HG03196 (cell line): ENCODE data around the gene TINAGL1.
"Not testable (repeated sequence)": the region's sequence is repeated elsewhere in the genome, so short reads cannot be mapped to it uniquely, and the experiment has no call there.

Experiments
- ATAC-seq: cut with Tn5 transposase; IDR thresholded peaks from one replicate; pipeline ENCODE4 v1.9.1; 2021; ENCODE audit not compliant: unreplicated experiment

The TINAGL1 gene

DNA sequence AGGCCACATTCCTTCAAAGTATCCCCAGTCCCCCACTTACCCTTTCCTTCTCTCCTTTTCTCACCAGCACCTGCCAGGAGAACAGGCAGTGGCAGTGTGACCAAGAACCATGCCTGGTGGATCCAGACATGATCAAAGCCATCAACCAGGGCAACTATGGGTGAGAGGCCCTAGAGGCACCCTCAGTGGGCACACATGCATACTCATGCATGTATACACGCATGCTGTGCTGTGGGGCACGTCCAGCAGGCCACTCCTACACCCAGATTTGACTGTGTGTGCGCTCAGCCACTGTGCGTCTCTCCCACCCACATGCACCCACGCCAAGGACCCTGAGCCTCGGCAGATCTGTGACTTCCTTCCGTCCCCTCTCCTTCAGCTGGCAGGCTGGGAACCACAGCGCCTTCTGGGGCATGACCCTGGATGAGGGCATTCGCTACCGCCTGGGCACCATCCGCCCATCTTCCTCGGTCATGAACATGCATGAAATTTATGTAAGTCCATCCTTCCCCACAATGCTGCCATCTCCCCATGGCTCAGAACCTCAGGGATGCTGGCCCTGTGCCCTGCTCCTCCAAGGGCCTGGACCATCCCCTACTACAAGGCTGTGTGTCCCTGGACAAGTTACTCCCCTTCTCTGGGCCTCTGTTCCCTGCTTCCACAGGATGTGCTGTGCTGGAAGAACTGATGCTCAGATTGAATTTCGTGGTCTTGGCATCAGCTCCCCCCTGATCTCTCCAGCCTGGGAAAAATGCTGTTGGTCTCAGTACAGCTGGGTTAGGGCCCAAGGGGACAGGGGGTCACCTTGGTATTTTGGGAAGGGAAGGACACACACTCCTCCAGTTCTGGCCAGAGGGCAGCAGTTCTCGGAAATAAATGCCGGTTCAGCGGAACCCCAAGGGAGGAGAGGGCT, 7.0 kb downstream of the TINAGL1 start:
- no peak for ATAC-seq

GRCh38 chr1:31583995-31584868, 7.9 kb downstream of the TINAGL1 start:
- ATAC-seq, result no peak

- no peak for ATAC-seq
These were observed 8.8 kb downstream of the TINAGL1 start for GRCh38 chr1:31584869-31585735.

- ATAC-seq, result no peak
These were observed 9.5 kb downstream of the TINAGL1 start for GRCh38 chr1:31585736-31586365.

DNA sequence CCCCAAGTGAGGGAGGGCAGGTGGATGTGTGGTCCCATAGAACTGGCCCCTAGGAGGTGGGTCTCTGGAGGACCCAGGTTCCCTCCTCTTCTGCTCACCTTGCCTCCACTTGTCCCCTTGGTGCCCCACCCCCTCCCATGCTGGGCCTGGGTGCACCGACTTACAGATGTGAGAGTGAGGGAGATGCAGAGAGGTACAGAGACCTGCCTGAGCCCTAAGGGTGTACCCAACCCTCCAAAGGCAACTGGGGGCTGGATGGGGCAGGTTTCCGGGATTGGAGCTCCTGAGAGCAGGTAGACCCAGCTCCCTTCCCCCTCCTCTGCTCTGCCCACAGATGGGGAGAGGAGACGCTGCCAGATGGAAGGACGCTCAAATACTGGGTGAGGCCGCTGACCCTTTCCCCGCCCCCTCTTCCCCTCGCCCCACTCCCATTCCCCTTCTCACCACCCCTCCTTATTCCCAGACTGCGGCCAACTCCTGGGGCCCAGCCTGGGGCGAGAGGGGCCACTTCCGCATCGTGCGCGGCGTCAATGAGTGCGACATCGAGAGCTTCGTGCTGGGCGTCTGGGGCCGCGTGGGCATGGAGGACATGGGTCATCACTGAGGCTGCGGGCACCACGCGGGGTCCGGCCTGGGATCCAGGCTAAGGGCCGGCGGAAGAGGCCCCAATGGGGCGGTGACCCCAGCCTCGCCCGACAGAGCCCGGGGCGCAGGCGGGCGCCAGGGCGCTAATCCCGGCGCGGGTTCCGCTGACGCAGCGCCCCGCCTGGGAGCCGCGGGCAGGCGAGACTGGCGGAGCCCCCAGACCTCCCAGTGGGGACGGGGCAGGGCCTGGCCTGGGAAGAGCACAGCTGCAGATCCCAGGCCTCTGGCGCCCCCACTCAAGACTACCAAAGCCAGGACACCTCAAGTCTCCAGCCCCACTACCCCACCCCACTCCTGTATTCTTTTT, 10.3 kb downstream of the TINAGL1 start:
- ATAC-seq, result no peak

DNA sequence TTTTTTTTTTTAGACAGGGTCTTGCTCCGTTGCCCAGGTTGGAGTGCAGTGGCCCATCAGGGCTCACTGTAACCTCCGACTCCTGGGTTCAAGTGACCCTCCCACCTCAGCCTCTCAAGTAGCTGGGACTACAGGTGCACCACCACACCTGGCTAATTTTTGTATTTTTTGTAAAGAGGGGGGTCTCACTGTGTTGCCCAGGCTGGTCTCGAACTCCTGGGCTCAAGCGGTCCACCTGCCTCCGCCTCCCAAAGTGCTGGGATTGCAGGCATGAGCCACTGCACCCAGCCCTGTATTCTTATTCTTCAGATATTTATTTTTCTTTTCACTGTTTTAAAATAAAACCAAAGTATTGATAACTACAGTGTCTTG, 11.0 kb downstream of the TINAGL1 start:
- ATAC-seq, result not testable (repeated sequence)

DNA sequence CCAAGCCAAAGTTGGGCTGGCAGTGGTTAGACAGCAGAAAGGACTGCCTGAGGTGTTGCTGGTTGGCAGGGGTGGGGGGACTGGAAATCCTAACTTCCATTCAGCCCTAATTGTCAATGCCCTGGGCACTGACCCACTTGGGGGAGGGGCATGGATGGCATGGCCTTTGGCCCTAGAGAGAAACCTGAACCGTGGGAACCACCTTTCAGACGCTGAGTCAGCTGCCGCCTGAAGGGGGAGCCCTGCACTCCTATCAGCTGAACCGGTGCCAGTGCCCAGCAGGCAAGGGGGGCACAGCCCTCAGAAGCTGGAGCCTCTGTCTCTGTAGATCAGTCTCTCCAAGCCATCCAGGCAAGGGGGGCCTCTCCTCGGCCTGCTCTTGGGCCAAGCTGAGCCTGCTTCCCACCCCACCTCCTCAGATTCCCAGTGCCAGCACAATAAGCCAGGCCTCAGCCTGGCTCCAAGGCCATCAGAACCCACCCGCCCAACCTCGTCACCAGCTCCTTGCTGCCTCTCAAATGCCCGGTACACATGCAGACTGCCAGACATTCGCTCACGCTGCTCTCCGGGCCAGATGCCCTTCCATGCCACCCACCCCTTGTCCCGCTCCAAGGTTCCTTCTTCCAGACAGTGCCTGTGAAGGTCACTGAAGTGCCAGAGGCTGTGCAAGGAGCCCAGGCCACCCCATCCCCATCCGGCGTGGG, 11.6 kb downstream of the TINAGL1 start:
- no peak for ATAC-seq

DNA sequence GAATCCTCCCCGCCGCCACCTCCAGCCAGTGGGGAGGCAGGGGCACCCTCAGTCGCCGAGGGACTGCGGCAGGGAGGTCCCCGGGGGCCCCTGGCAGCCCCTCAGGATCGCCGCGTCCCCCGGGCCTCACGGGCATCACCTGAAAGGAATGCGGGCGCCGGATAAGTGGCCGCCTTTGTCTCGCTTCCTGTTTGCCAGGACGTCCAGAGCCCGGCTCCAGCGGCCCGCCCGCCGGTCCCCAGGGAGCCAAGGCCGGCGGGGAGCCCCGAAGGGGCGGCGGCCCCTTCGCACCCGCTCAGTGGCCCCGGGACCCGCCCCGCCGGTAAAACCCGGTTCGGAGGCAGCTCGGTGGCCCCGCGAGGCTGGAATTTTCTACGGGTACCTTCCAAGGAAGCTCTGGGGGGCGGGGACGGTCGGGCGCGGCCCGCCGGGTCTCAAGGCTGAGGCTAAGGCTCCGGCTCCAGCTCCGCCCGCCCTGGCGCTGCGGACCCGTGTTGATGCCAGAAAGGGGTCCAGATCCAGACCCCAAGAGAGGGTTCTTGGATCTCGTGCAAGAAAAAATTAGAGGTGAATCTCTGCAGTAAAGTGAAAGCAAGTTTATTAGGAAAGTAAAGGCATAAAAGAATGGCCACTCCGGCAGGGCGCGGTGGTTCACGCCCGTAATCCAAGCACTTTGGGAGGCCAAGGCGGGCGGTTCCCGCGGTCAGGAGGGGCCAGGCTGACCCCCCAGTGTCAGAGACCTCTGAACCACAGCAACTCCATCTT, 12.6 kb downstream of the TINAGL1 start:
- no peak for ATAC-seq

GRCh38 chr1:31591425-31592093, 15.2 kb downstream of the TINAGL1 start:
- ATAC-seq, result no peak

- no peak for ATAC-seq
These were observed 15.8 kb downstream of the TINAGL1 start for GRCh38 chr1:31592132-31592531.

DNA sequence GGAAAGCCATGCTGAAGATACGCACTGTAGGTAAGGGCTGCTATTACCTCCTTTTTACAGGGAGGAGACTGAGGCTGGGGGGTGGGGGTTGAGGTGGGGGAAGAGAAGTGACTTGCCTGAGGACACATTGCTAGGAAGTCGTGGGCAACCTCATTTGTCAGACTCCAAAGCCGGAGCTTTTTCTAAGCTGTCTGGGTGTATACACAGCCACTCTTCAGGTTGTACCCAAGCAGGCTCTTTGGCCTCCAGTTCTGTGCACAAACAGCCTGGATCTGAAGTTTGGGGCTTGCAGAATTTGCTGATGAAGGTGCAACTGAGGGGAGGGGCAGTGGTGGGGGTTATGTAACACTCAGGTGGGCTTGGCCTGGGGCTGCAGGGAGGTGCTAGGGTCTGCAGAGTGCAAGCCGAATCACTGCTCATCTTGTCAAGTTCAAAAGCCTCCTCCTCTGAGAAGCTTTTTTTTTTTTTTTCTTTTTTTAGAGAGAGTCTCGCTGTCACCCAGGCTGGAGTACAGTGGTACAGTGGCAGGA, 16.9 kb downstream of the TINAGL1 start:
- ATAC-seq, result no peak

DNA sequence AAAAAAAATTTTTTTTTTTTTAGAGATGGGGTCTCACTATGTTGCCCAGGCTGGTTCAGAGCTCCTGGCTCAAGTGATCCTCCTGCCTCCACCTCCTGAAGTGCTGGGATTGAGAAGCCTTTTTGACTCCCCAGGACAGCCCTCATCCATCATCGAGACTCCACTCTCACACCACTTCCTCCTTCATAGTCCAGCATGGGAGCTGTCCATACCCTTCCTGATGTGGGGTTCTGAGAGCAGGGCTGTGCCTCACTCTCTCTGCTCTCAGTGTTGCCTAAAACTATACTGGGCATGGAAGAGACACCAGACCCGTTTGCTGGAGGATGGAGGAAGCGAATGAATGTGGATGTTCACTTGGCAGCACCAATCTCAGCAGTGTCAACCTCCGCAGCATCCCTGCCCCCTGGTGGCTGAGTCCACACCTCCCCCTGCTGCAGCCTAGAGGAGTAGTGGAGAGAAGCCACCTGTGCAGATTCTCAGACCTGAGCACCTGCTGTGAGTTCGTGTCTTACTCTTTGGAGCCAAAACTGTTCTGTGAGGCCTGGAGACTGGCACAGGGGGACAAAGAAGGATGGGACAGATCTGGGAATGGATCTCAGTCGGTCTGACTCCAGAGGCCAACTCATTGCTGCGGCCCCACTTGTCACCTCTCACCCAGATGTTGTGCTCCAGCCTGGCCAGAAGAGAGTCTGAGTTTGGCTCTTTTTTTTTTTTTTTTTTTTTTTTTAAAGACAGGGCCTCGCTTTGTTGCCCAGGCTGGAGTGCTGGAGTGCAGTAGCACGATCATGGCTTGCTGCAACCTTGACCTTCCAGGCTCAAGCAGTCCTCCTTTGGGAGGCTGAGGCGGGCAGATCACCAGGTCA, 17.7 kb downstream of the TINAGL1 start:
- ATAC-seq, result no peak

DNA sequence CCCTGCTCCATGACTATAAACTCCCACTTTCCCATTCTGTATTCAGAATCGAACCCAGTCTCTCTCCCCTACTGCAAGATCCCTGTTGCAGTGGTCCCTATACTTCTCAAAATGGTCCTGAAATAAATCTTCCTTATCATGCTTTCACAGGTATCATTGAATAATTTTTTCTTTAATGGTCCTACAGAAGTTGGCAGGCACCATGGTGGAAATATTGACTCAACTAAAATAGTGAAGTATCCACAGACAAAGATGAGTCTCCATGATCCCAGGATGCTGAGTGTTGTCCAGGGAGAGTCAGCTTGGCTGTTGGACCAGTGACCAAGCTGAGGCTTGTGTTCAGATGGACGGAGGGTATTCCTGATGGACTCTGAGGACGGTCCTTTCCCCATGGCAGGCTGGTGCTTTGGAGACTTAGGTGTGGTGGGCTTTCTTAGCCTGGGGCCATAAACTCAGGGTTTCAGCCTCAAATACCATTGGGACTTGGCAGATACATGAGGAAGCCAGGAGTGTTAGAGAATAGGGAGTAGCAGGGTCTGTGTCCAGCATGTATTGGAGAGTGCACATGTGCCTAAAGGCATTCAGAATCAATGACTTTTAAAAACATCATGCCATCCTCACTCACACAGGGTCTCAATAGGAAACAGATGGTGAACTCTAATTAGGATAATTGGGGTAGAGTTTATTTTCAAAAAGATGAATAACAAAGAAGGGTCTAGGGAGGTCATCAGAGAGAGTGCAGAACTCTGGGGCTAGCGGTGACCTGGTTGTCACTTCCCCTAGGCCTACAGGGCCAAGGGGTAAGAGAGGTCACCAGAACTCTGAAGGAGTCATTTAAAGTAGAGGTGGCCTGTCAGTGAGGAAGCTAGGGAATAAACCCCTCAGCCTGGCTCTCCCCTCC, 19.8 kb downstream of the TINAGL1 start:
- no peak for ATAC-seq

- no peak for ATAC-seq
These were observed 20.4 kb downstream of the TINAGL1 start for GRCh38 chr1:31596737-31597097.

DNA sequence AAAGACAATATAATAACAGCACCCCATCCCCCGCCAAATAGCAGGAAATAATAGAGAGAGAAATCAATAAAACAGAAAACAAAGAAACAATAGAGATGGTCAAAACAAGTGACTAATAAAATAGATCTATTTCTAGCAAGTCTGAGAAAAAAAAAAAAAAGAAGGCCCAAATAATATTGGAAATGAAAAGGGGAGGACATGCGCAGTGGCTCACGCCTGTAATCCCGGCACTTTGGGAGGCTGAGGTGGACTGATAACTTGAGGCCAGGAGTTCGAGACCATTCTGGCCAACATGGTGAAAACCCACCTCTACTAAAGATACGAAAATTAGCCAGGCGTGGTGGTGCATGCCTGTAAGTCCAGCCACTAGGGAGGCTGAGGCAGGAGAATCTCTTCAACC, 22.7 kb downstream of the TINAGL1 start:
- ATAC-seq, result no peak
